HepG2 (cell line): Measurements from ENCODE around the gene DENND1C. TPM values are rescaled to one million over a fixed set of nuclear protein-coding genes. Genes with fewer than 3 reads are reported as not detected.

Experiments
- BRF2 ChIP-seq: sonication (generic); formaldehyde crosslinking; IDR thresholded peaks from 2 replicates; pipeline ENCODE4 v1.8.1; 2022; ENCODE audit warnings: mild to moderate bottlenecking, missing genetic modification reagents
- JARID2 ChIP-seq: sonication (generic); formaldehyde crosslinking; IDR thresholded peaks from 2 replicates; pipeline ENCODE4 v1.8.1; 2023; ENCODE audit warnings: missing genetic modification reagents, inconsistent platforms; ENCODE audit not compliant: insufficient replicate concordance
- KMT2A ChIP-seq: sonication (generic); formaldehyde crosslinking; IDR thresholded peaks from 2 replicates; pipeline ENCODE4 v1.4.0; 2020; ENCODE audit warnings: missing genetic modification reagents
- PCBP1 ChIP-seq: fragments of 200-400 bp; formaldehyde crosslinking; IDR thresholded peaks from 2 replicates; pipeline ENCODE4 v1.6.1; 2017; ENCODE audit warnings: mild to moderate bottlenecking, low read depth, low read length, borderline replicate concordance
- PCBP2 ChIP-seq: fragments of 200-400 bp; formaldehyde crosslinking; optimal IDR thresholded peaks from 2 replicates; pipeline ENCODE3; 2018; ENCODE audit warnings: low read length, low read depth; ENCODE audit not compliant: poor library complexity, severe bottlenecking
- PPARG ChIP-seq: conservative IDR thresholded peaks from 2 replicates; pipeline ENCODE4 v1.6.1; 2016; ENCODE audit warnings: missing biosample characterization, missing genetic modification reagents
- PTBP1 ChIP-seq: fragments of 200-400 bp; formaldehyde crosslinking; IDR thresholded peaks from 2 replicates; pipeline ENCODE4 v1.6.1; 2018; ENCODE audit warnings: low read length, low read depth; ENCODE audit not compliant: poor library complexity, severe bottlenecking
- TARDBP ChIP-seq: sonication (generic); formaldehyde crosslinking; IDR thresholded peaks from 2 replicates; pipeline ENCODE4 v1.8.0; 2022; ENCODE audit warnings: mild to moderate bottlenecking, missing genetic modification reagents
- TRIM22 ChIP-seq: fragments of 450-650 bp; IDR thresholded peaks from 2 replicates; pipeline ENCODE4 v1.6.1; 2017
- ZFP62 ChIP-seq: sonication (generic); formaldehyde crosslinking; IDR thresholded peaks from 2 replicates; pipeline ENCODE4 v1.4.0; 2020; ENCODE audit warnings: missing genetic modification reagents
- ZNF513 ChIP-seq: sonication (generic); formaldehyde crosslinking; conservative IDR thresholded peaks from 2 replicates; pipeline ENCODE4 v1.5.0; 2020; ENCODE audit warnings: missing genetic modification reagents
- ZNF672 ChIP-seq: sonication (generic); formaldehyde crosslinking; IDR thresholded peaks from 2 replicates; pipeline ENCODE4 v1.8.1; 2022; ENCODE audit warnings: missing genetic modification reagents
- ZNF687 ChIP-seq: sonication (generic); formaldehyde crosslinking; IDR thresholded peaks from 2 replicates; pipeline ENCODE4 v1.5.1; 2020; ENCODE audit warnings: mild to moderate bottlenecking, missing genetic modification reagents, moderate library complexity
- polyA plus RNA-seq, 8 experiments: library from polyadenylated mRNA; depleted of rRNA in 3 of 8; stranded (reverse) in 7 of 8; unstranded in 1 of 8; fragments of >200 nt; fragmentation: Illumina TruSeq in 4 of 8; extraction: Trizol in 4 of 8; gene quantifications; 2 replicates each; pipeline versions ENCODE4 v1.2.1 to v1.2.3, GENCODE V29; 2011 to 2016; ENCODE audit warnings: low read depth in 4 of 8, missing spikeins in 1 of 8, mixed read lengths in 1 of 8; ENCODE audit not compliant: insufficient read depth in 1 of 8
- total RNA-seq, 5 experiments: library from RNA; depleted of rRNA; stranded (reverse); fragments of >200 nt; fragmentation: Illumina TruSeq; extraction: Trizol; gene quantifications; 2 replicates each; pipeline ENCODE4 v1.2.3, GENCODE V29; 2016; ENCODE audit warnings: low read depth in 1 of 5
- TF ChIP-seq, protein P1 (sequence below): IDR thresholded peaks from 2 replicates; pipeline ENCODE4 v1.6.1; 2016
- TF ChIP-seq, protein P2 (sequence below): sonication (generic); formaldehyde crosslinking; IDR thresholded peaks from 2 replicates; pipeline ENCODE4 v1.5.0; 2020; ENCODE audit warnings: missing genetic modification reagents, mild to moderate bottlenecking, borderline replicate concordance
- TF ChIP-seq, protein P3 (sequence below): sonication (generic); formaldehyde crosslinking; conservative IDR thresholded peaks from 2 replicates; pipeline ENCODE4 v1.4.0; 2020; ENCODE audit warnings: missing genetic modification reagents

Gene DENND1C
- total and polyA plus RNA-seq, 2 of the 13 experiments (the other 11 are each of a cell fraction or from before 2014, with no cell fraction given): 0.04 to 0.73 TPM

DNA sequence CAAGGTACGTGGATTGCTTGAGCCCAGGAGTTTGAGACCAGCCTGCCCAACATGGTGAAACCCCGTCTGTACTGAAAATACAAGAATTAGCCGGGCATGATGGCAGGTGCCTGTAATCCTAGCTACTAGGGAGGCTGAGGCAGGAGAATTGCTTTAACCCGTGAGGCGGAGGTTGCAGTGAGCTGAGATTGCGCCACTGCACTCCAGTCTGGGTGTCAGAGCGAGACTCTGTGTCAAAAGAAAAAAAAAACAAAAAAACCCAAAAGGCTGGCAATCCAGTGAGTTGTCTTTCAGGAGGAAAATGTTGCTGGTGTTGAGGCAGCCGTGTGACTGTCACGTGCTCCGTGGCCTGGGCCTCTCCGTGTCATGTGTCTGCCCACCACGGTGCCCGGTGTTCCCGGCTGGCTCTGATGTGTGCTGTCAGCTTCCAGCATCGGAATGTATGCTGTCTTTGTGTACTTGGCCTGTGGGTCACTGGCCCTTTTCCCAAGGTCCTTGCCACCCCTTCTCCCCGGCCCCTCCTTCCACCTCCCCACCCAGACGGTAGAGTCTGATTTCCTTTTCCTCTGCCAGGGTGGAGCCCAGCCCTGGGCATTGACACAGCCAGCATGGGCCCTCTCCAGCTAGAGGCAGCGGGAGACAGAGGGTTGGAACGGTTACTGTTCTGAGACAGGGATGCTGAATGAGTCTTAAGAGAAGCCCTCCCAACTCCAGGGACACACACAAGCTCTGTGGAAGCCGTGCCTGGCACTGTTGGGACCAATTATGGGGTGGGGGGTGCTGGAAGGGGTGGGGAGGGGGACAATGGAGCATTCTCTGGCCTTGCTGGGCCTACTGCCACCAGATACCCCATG is 27.8 kb upstream of the DENND1C start (continued):
- TF ChIP-seq, protein P1, sequence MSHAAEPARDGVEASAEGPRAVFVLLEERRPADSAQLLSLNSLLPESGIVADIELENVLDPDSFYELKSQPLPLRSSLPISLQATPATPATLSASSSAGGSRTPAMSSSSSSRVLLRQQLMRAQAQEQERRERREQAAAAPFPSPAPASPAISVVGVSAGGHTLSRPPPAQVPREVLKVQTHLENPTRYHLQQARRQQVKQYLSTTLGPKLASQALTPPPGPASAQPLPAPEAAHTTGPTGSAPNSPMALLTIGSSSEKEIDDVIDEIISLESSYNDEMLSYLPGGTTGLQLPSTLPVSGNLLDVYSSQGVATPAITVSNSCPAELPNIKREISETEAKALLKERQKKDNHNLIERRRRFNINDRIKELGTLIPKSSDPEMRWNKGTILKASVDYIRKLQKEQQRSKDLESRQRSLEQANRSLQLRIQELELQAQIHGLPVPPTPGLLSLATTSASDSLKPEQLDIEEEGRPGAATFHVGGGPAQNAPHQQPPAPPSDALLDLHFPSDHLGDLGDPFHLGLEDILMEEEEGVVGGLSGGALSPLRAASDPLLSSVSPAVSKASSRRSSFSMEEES (CRISPR knock-in tag): peak; percentile 93
- TF ChIP-seq ZNF672 (CRISPR knock-in tag): no peak
- TF ChIP-seq KMT2A: no peak
- TF ChIP-seq BRF2 (CRISPR knock-in tag): no peak
- TF ChIP-seq JARID2 (CRISPR knock-in tag): no peak
- no peak for TF ChIP-seq PTBP1
- no peak for TF ChIP-seq PCBP2
- no peak for TF ChIP-seq PPARG (CRISPR knock-in tag)
- TF ChIP-seq, protein P2, sequence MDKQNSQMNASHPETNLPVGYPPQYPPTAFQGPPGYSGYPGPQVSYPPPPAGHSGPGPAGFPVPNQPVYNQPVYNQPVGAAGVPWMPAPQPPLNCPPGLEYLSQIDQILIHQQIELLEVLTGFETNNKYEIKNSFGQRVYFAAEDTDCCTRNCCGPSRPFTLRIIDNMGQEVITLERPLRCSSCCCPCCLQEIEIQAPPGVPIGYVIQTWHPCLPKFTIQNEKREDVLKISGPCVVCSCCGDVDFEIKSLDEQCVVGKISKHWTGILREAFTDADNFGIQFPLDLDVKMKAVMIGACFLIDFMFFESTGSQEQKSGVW (CRISPR knock-in tag): no peak
- TF ChIP-seq, protein P3, sequence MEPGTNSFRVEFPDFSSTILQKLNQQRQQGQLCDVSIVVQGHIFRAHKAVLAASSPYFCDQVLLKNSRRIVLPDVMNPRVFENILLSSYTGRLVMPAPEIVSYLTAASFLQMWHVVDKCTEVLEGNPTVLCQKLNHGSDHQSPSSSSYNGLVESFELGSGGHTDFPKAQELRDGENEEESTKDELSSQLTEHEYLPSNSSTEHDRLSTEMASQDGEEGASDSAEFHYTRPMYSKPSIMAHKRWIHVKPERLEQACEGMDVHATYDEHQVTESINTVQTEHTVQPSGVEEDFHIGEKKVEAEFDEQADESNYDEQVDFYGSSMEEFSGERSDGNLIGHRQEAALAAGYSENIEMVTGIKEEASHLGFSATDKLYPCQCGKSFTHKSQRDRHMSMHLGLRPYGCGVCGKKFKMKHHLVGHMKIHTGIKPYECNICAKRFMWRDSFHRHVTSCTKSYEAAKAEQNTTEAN (CRISPR knock-in tag): no peak
- peak; percentile 83 for TF ChIP-seq ZNF687 (CRISPR knock-in tag)
- no peak for TF ChIP-seq ZFP62 (CRISPR knock-in tag)
- no peak for TF ChIP-seq TARDBP
- TF ChIP-seq ZNF513 (CRISPR knock-in tag): no peak
- no peak for TF ChIP-seq PCBP1
- no peak for TF ChIP-seq TRIM22
